HepG2 (cell line): ENCODE measurements around the gene DCST2. TPM values are rescaled to one million over a fixed set of nuclear protein-coding genes. Genes with fewer than 3 reads are reported as not detected.
A peak's percentile ranks its signal among the peaks of the same experiment; 100 is the strongest.

Experiments used
- ADNP ChIP-seq: sonication (generic); formaldehyde crosslinking; IDR thresholded peaks from 2 replicates; pipeline ENCODE4 v1.4.0; 2020; ENCODE audit warnings: missing genetic modification reagents
- CBX2 ChIP-seq, 2 experiments: fragments of 200-600 bp in 1 of 2; sonication (generic); formaldehyde crosslinking in 1 of 2; IDR thresholded peaks; 2 replicates each; pipeline versions ENCODE4 v1.7.0 to v1.8.1; 2018 to 2022; ENCODE audit warnings: low read depth in 2 of 2, low read length in 1 of 2, mild to moderate bottlenecking in 1 of 2, missing genetic modification reagents in 1 of 2
- RBM22 ChIP-seq: fragments of 200-400 bp; formaldehyde crosslinking; optimal IDR thresholded peaks from 2 replicates; pipeline ENCODE3; 2017; ENCODE audit warnings: mild to moderate bottlenecking, low read length, moderate library complexity
- SUZ12 ChIP-seq: fragments of 150-350 bp; IDR thresholded peaks from 2 replicates; pipeline ENCODE4 v1.6.1; 2014; ENCODE audit warnings: low read depth, low read length
- TARDBP ChIP-seq: sonication (generic); formaldehyde crosslinking; IDR thresholded peaks from 2 replicates; pipeline ENCODE4 v1.8.0; 2022; ENCODE audit warnings: mild to moderate bottlenecking, missing genetic modification reagents
- TCF7L2 ChIP-seq: IDR thresholded peaks from 2 replicates; pipeline ENCODE4 v1.6.1; 2011; ENCODE audit warnings: mild to moderate bottlenecking, low read depth, low read length, moderate library complexity
- TP53 ChIP-seq: sonication (generic); formaldehyde crosslinking; conservative IDR thresholded peaks from 2 replicates; pipeline ENCODE4 v1.4.0; 2020; ENCODE audit warnings: missing genetic modification reagents
- ZBTB40 ChIP-seq, 2 experiments: fragments of 450-650 bp in 1 of 2; sonication (generic) in 1 of 2; formaldehyde crosslinking in 1 of 2; IDR thresholded peaks; 2 replicates each; pipeline versions ENCODE4 v1.6.1 to v1.8.0; 2016 to 2022; ENCODE audit warnings: antibody characterized with exemption in 1 of 2, mild to moderate bottlenecking in 1 of 2, missing genetic modification reagents in 1 of 2
- ZNF558 ChIP-seq: sonication (generic); formaldehyde crosslinking; IDR thresholded peaks from 2 replicates; pipeline ENCODE4 v1.9.0; 2022; ENCODE audit warnings: mild to moderate bottlenecking, missing genetic modification reagents, borderline replicate concordance
- ZNF710 ChIP-seq: sonication (generic); formaldehyde crosslinking; IDR thresholded peaks from 2 replicates; pipeline ENCODE4 v1.5.0; 2020; ENCODE audit warnings: mild to moderate bottlenecking, missing genetic modification reagents, borderline replicate concordance
- polyA plus RNA-seq, 8 experiments: library from polyadenylated mRNA; depleted of rRNA in 3 of 8; stranded (reverse) in 7 of 8; unstranded in 1 of 8; fragments of >200 nt; fragmentation: Illumina TruSeq in 4 of 8; extraction: Trizol in 4 of 8; gene quantifications; 2 replicates each; pipeline versions ENCODE4 v1.2.1 to v1.2.3, GENCODE V29; 2011 to 2016; ENCODE audit warnings: low read depth in 4 of 8, missing spikeins in 1 of 8, mixed read lengths in 1 of 8; ENCODE audit not compliant: insufficient read depth in 1 of 8
- total RNA-seq, 5 experiments: library from RNA; depleted of rRNA; stranded (reverse); fragments of >200 nt; fragmentation: Illumina TruSeq; extraction: Trizol; gene quantifications; 2 replicates each; pipeline ENCODE4 v1.2.3, GENCODE V29; 2016; ENCODE audit warnings: low read depth in 1 of 5
- TF ChIP-seq, protein P1 (sequence below): sonication (generic); formaldehyde crosslinking; IDR thresholded peaks from 2 replicates; pipeline ENCODE4 v1.5.0; 2020; ENCODE audit warnings: mild to moderate bottlenecking, missing genetic modification reagents
- TF ChIP-seq, protein P2 (sequence below): sonication (generic); formaldehyde crosslinking; IDR thresholded peaks from 2 replicates; pipeline ENCODE4 v1.8.0; 2022; ENCODE audit warnings: missing genetic modification reagents, mild to moderate bottlenecking, inconsistent platforms, borderline replicate concordance

The DCST2 gene
- total and polyA plus RNA-seq, 2 of the 13 experiments (the other 11 are each of a cell fraction or from before 2014, with no cell fraction given), result 0.74 TPM; not detected in 1

DNA sequence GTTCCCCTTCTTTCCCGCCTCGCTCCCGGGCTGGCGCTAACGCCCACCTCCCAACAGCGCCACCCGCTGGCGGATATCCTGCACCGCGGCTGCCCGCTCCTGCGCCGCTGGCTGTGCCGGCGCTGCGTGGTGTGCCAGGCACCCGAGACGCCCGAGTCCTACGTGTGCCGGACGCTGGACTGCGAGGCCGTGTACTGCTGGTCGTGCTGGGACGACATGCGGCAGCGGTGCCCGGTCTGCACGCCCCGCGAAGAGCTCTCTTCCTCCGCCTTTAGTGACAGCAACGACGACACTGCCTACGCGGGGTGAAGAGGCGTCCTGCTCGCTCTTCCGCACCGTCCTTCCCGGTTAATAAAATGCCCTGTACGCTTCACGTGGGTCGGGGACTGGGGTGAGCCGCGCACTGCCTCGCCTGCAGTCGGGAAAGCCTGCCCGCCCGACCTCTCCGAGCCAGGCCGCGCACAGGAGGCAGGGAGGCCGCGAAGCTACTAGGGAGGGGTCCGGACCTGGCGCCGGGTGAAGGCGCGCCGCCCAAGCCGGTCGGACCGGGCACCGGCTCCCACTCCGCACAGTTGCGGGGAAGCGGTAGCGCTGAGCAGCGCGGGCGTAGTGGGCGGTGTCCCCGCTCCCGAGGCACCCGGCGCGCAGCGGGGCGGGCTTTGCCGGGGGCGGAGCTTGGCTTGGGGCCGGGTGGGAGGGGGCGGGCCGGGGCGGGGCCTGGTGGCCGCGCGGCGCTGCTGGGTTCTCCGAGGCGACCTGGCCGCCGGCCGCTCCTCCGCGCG, 17.2 kb upstream of the DCST2 start, which contains the start of gene ADAM15 (continued):
- TF ChIP-seq ZBTB40 (IDR thresholded peaks at IDR 0.05) (no peak), ZBTB40 (CRISPR knock-in tag; IDR thresholded peaks at IDR 0.05) (peak; percentile 60; the same call in 1 of the 2 replicates), ADNP (CRISPR knock-in tag) (peak; percentile 90; the same call in 1 of the 2 replicates), SUZ12 (no peak), TP53 (no peak), ZNF558 (CRISPR knock-in tag) (peak; percentile 55; the same call in 1 of the 2 replicates), ZNF710 (CRISPR knock-in tag) (peak; percentile 57; the same call in 1 of the 2 replicates), TARDBP (CRISPR knock-in tag) (peak; percentile 42; the same call in 1 of the 2 replicates), RBM22 (no peak), TCF7L2 (no peak), CBX2 (IDR thresholded peaks at IDR 0.05; ENCODE audit: low read depth, low read length) (no peak), CBX2 (CRISPR knock-in tag; IDR thresholded peaks at IDR 0.05; ENCODE audit: low read depth) (no peak)
- TF ChIP-seq, protein P1, sequence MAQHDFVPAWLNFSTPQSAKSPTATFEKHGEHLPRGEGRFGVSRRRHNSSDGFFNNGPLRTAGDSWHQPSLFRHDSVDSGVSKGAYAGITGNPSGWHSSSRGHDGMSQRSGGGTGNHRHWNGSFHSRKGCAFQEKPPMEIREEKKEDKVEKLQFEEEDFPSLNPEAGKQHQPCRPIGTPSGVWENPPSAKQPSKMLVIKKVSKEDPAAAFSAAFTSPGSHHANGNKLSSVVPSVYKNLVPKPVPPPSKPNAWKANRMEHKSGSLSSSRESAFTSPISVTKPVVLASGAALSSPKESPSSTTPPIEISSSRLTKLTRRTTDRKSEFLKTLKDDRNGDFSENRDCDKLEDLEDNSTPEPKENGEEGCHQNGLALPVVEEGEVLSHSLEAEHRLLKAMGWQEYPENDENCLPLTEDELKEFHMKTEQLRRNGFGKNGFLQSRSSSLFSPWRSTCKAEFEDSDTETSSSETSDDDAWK (CRISPR knock-in tag), result no peak
- TF ChIP-seq, protein P2, sequence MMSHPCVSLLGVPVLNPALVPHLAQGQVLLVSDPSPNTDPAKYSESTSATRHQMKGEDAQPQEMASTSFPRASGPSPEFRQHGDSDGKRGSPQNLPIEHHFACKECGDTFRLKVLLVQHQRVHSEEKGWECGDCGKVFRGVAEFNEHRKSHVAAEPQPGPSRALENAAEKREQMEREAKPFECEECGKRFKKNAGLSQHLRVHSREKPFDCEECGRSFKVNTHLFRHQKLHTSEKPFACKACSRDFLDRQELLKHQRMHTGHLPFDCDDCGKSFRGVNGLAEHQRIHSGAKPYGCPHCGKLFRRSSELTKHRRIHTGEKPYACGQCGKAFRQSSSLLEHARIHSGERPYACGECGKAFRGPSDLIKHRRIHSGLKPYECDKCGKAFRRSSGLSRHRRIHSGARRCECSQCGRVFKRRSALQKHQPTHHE (CRISPR knock-in tag), result no peak
